ENCODE measurements around the gene NLGN2. TPM values are rescaled to one million over a fixed set of nuclear protein-coding genes. Genes with fewer than 3 reads are reported as not detected.

NLGN2 gene
- total RNA-seq, 1 donor from 2014 or later, result 9.3 TPM

GRCh38 chr17:7393613-7394451 lies 13.8 kb upstream of the NLGN2 start:
- Histone ChIP-seq H3K9me3 (replicated peaks) (no peaks in the 10 kb centered on the region), H3K36me3 (peaks cover 33% of the 10 kb centered on the region), H3K27me3 (ENCODE audit: low read depth) (no peaks in the 10 kb centered on the region), H3K27ac (replicated peaks) (peak overlapping the region; percentile 96), H3K4me3 (peak overlapping the region; percentile 80), H3K4me1 (peaks cover 43% of the 10 kb centered on the region)
- TF ChIP-seq, protein P1, sequence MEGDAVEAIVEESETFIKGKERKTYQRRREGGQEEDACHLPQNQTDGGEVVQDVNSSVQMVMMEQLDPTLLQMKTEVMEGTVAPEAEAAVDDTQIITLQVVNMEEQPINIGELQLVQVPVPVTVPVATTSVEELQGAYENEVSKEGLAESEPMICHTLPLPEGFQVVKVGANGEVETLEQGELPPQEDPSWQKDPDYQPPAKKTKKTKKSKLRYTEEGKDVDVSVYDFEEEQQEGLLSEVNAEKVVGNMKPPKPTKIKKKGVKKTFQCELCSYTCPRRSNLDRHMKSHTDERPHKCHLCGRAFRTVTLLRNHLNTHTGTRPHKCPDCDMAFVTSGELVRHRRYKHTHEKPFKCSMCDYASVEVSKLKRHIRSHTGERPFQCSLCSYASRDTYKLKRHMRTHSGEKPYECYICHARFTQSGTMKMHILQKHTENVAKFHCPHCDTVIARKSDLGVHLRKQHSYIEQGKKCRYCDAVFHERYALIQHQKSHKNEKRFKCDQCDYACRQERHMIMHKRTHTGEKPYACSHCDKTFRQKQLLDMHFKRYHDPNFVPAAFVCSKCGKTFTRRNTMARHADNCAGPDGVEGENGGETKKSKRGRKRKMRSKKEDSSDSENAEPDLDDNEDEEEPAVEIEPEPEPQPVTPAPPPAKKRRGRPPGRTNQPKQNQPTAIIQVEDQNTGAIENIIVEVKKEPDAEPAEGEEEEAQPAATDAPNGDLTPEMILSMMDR (IDR thresholded peaks at IDR 0.05; ENCODE audit: borderline replicate concordance), result no peak
- DNase-seq, result peak; percentile 33
- intact Hi-C loops (cut with micrococcal nuclease), result no loop called here

DNA sequence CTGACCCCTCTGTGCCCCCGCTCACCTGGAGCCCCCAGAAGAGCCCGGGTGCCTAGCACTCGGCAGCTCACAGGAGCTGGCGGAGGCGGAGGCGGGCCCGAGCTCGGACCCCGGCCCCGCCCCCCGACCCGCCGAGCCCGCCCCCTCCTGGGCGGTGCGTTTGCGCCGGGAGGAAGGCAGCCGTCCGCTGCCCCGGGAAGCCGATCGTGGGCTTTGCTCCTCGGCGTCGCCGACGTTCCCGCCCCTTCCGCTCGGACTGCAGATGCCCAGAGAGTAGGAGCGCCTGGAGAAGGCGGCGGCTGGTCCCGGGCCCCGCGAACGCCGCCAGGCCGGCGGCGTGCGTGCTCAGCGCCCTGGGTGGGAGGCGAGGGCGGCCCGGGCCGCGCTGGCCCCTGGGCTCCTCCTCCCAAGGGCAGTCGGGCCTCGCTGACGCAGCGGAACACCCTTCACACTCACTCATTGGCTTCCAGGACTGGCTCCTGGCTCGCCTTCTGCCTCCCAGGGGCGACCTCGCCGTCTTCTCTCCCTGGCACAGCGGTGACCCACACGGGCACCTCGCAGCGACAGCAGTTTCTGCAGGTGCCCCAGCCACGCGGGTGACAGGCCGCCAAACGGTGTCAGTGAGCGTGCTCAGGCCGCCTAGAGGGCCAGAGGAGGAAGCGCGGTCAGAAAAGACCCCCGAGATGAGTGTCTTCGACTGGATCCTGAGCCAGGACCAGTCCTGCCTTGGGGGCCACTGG lies 13.0 kb upstream of the NLGN2 start, which contains the start of gene PLSCR3:
PLSCR3 (minus strand) TSS at position 74 of the 740 bp plus-strand sequence. CDS start 415 bp downstream, outside the sequence.
- DNase-seq, result peak; percentile 91
- H3K27ac ChIP-seq (replicated peaks), result peak within 1 kb of the TSS; percentile 96
- intact Hi-C loops (cut with micrococcal nuclease), result no loop called here
- H3K4me3 ChIP-seq, result peak within 1 kb of the TSS; percentile 80
- TF ChIP-seq, protein P1 (IDR thresholded peaks at IDR 0.05; ENCODE audit: borderline replicate concordance), result peak; percentile 52
- H3K27me3 ChIP-seq (ENCODE audit: low read depth), result no peaks in the 10 kb centered on the region
- H3K4me1 ChIP-seq, result peaks cover 43% of the 10 kb centered on the region
- peaks cover 25% of the 10 kb centered on the region for H3K36me3 ChIP-seq
- no peaks in the 10 kb centered on the region for H3K9me3 ChIP-seq (replicated peaks)

DNA sequence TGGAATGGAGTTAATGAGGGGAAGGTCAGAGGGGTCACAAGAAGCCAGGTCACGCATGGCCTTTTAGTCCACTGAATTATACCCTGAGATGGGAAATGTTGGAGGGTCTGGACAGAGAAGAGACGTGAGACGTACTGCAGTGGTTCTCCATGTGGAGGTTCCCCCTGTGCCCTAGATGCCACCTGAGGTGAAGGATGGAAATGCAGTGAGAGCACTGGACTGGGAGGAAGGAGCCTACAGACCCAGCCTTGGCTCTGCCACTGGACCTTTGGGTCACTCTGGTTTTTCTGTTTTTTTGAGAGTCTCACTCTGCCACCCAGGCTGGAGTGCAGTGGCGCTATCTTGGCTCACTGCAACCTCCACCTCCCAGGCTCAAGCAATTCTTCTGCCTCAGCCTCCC lies 11.5 kb upstream of the NLGN2 start:
- Histone ChIP-seq H3K4me3 (no peak overlapping the region), H3K27me3 (ENCODE audit: low read depth) (no peaks in the 10 kb centered on the region), H3K4me1 (peaks cover 34% of the 10 kb centered on the region), H3K9me3 (replicated peaks) (no peaks in the 10 kb centered on the region), H3K27ac (replicated peaks) (no peak overlapping the region), H3K36me3 (peaks cover 12% of the 10 kb centered on the region)
- TF ChIP-seq, protein P1 (IDR thresholded peaks at IDR 0.05; ENCODE audit: borderline replicate concordance), result no peak
- intact Hi-C loops (cut with micrococcal nuclease), result no loop called here
- no peak for DNase-seq

- Histone ChIP-seq H3K36me3 (no peaks in the 10 kb centered on the region), H3K4me1 (peaks cover 39% of the 10 kb centered on the region), H3K27me3 (ENCODE audit: low read depth) (no peaks in the 10 kb centered on the region), H3K4me3 (no peak overlapping the region), H3K27ac (replicated peaks) (no peak overlapping the region), H3K9me3 (replicated peaks) (no peaks in the 10 kb centered on the region)
- intact Hi-C loops (cut with micrococcal nuclease), result no loop called here
- TF ChIP-seq, protein P1 (IDR thresholded peaks at IDR 0.05; ENCODE audit: borderline replicate concordance), result no peak
- no peak for DNase-seq
These were observed 9.0 kb upstream of the NLGN2 start for GRCh38 chr17:7398612-7399011.

DNA sequence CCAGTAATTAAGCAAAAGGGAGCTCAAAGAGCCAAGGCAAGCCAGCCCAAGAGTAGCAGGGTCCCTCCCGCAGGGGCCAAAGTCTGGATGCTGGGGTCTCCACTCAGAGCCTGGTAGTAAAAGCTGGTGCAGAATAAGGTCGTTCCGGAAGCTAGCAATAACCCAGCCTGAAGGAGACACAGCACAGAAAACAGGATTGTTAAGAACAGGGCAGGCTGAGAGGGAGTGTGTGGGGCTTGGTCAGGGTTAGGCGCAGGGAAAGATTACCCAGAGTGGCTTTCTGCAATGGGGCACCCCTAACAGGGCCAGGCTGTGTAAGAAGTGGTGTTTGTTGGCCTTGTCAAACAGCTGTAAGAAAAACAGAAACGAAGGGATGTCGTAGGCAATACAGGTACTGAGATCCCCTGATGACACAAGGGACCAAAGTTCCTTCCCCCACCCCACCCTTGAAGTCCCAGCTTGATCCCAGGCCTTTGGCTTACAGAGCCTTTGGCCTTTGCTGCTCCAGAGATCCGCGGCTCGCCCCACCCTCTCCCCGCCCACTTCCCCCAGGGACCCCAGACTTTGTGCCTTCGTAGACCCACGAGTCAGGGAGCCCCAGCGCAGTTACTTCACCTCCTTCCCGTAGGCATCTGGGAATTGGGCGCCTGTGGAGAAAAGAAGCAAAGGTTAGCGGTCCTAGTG lies 4.5 kb upstream of the NLGN2 start:
- TF ChIP-seq, protein P1 (IDR thresholded peaks at IDR 0.05; ENCODE audit: borderline replicate concordance), result no peak
- Histone ChIP-seq H3K27me3 (ENCODE audit: low read depth) (no peaks in the 10 kb centered on the region), H3K4me1 (peaks cover 32% of the 10 kb centered on the region), H3K9me3 (replicated peaks) (no peaks in the 10 kb centered on the region), H3K27ac (replicated peaks) (peak overlapping the region; percentile 96), H3K4me3 (peak overlapping the region; percentile 78), H3K36me3 (no peaks in the 10 kb centered on the region)
- intact Hi-C loops (cut with micrococcal nuclease), result no loop called here
- DNase-seq, result peak; percentile 80

Measured in left ventricle myocardium inferior (tissue), 1 donor.